ENCODE data around the gene ATP6V0A1.
A peak's percentile ranks its signal among the peaks of the same experiment; 100 is the strongest.
"Not testable (repeated sequence)": the region's sequence is repeated elsewhere in the genome, so short reads cannot be mapped to it uniquely, and the experiment has no call there.

Gene ATP6V0A1

DNA sequence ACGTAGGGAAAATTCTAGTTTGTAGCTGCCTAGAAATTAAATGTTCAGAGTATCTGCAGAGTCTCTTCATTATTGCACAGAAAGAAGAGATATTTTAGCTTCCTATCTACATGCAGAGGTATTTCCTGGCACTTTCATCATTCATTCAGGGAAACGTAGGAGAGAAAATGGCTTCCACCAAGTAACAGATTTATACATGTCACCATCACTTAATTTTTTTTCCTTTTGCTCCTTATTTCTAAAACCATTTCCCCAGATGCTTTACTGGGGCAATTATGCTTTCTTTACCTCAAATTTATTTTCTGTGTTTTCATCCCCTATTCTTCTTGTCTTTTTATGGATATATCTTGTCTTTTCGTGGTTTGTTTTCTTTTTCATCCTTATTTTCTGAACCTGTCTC, 18.5 kb downstream of the ATP6V0A1 start:
- no peak for DNase-seq (ENCODE audit: low read depth)

DNA sequence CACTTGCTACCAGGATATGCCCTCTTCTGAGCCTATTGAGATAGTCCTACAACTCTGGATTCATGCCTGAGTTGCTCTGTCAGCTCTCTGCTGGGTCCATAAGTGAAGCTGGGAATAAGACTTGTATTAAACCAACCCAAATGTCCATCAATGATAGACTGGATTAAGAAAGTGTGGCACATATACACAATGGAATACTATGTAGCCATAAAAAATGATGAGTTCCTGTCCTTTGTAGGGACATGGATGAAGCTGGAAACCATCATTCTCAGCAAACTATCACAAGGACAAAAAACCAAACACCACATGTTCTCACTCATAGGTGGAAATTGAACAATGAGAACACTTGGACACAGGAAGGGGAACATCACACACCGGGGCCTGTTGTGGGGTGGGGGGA, 19.1 kb downstream of the ATP6V0A1 start:
- not testable (repeated sequence) for DNase-seq (ENCODE audit: low read depth)

DNA sequence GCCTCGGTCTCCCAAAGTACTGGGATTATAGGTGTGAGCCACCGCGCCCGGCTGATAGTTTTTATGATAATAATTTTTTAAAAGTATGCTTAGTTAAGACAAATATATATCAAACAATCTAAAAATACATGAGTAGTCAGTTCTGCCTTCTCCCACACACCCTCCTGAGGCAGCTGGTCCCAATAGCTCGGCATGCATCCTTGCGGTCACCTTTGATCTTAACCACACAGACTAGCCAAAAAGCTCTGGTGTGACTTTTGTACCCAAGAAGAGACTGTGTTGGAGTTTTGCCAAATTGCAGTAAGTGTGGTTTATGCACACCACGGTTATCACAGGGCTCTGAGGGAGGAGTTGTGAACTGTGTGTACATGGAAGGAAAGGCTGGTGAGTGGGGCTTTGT, 25.6 kb downstream of the ATP6V0A1 start:
- no peak for DNase-seq (ENCODE audit: low read depth)

DNA sequence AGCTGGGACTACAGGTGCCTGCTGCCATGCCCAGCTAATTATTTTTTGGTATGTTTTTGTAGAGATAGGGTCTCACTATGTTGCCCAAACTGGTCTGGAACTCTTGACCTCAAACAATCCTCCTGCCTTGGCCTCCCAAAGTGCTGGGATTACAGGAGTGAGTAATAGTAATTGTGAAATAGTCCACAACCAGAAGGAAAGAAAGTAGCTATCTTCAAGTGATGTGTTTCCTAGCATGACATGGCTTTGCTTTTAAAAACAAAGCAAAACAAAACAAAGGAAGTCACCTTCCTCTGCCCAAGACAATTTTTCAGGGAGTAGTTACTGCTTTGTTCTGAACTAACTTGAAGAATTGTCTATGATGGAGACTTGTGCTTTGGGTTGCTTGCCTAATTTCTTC, 27.0 kb downstream of the ATP6V0A1 start:
- DNase-seq (ENCODE audit: low read depth): no peak

DNA sequence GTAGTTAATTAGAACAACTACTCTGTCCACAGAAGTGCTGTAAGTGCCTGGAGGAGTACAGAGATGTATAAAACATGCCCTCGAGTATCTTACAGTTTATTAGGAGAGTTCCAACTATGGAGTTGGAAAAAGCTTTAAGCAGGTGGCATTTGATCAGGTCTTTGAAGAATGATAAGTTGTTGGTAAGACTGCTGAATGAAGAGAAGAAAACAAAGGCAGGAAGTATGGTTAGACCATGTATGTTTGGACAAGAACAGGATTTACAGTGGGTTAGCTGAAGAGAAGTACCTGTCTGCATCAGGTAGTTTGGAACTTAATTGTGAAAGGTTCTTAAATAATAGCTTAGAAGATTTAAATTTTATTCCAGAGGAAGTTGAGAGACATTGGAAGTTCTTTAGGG, 29.4 kb downstream of the ATP6V0A1 start:
- DNase-seq (ENCODE audit: low read depth): no peak

DNA sequence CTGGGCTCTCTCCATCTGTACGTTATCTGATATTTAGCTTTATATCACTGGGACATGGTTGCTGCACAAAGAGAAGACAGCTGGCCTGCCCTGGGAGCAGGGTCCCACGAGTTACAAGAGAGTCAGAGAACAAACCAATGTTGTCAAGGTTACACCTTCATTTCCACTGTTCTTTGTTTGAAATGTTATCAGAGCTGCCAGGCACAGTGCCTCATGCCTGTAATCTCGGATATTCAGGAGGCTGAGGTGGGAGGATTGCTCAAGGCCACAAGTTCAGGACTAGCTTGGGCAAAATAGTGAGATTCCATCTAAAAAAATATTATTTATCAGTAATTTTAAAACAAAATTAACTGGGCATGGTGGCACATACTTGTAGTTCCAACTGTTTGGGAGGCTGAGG, 34.6 kb downstream of the ATP6V0A1 start:
- no peak for DNase-seq (ENCODE audit: low read depth)

DNA sequence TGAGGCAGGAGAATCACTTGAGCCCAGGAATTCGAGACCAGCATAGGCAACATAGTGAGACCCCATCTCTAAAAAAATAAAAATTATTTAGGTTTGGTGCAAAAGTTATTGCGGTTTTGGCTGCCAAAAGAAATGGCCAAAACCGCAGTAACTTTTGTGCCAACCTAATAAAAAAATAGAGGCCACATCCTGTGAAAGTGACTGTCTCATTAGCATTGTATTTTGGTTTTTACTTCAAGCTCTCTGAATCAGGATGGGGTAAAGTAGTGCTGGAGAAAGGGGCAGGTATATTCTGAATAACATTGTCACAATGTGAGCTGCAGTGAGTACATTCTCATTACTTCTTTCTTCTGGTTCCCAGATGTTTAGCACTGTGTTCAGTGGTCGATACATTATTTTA, 36.0 kb downstream of the ATP6V0A1 start:
- DNase-seq (ENCODE audit: low read depth): no peak

DNA sequence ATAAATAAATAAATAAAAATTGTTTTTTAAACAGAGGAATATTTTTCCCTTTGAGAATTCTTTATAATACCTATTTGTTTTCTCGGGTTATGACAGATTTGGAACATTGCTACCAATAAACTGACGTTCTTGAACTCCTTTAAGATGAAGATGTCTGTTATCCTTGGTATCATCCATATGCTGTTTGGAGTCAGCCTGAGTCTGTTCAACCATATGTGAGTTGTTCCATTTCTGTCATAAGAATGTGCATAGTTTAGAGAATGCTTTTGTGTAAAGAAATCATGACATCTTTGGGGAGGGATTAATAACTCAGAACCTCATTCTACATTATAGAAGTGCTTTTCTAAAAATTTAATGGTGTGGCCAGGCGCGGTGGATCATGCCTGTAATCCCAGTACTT, 40.1 kb downstream of the ATP6V0A1 start:
- no peak for DNase-seq (ENCODE audit: low read depth)

DNA sequence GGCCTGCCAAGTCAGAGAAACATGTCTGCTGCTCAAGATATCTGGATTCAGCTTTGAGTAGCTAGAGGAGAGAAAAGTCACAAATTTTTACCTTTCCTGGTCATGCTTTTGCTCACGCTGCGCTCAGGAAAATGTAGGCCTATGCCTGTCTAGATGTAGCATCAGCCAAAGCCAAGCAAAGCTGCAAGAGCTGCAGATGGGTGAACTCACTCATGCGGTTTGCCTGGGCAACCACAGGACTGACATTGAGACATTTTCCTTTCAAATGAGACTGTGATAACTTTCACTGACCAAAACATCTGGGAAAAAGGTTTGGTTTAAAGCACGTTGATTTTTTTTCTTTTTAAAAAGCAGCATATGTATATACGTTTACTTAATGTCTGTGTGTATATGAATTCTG, 43.4 kb downstream of the ATP6V0A1 start:
- no peak for DNase-seq (ENCODE audit: low read depth)

DNA sequence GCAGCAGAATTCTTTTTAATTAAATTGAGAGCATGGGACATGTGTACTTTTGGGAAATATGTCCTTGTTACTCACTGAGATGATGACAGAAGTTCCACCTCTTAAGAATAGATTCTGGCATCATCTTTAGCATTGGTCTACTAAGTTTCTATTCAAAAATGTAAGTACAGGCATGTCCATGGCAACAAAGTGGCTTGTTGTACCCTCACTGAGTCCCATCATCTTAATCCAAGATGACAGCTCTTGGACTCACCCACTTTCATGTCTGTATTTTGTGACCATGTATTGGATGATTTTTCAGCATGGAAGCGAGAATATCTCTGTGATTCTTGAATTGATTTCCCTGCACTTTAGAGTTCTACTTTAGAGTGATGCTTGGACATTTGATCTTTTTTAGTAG, 44.2 kb downstream of the ATP6V0A1 start:
- no peak for DNase-seq (ENCODE audit: low read depth)

DNA sequence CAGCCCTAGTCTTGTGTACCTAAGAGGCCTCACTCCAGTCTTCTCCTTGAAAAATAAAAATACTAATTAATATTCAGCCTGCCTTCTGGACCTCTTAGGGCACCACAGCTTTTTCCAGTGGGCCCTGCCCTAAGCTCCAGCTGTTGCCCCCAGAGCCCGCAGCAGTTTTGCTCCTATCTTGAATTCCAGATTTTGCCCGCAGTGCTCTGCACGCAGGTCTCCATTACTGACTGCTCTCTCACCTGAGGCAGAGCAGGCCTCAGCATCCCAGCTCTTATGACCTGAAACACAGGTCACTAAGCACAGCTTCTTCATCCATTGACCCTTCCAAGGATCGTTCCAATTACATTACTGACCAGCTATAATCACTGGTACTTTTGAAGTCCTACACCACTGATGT, 49.0 kb downstream of the ATP6V0A1 start:
- DNase-seq (ENCODE audit: low read depth): no peak

DNA sequence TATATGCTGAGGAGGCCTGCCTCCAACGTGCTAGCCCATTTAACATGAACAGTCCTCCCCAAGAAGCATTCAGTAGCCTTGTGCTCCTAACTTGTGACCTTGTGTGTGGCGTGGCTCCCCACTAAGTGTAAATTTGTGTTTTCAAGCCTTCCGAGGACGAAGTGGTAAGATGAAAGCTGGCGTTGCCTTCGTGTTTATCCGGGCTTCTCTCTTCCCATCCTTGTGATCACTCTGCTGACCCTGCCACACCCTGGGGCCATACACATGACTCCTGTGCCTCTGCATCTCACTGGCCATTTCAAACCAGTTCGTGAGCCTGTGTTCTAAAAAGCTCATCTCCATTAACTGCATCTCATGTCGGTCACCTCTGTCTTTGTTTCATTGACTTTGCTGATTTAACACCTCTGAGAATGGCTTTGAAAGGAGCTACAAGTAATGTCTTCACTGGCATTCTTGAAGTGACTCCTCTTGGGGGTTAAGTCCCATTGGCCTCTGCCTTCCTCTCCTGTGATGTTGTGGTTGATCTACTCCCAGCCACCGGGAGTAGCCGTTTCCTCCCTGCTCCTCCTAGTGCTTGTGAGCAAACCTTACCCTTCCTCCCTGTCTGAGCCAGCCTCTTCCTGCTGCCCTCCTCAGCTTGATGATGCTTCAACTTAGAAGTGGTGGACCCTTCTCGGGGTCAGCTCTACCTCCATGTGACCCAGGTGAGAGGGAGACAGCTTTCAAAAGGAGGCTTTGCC, 49.9 kb downstream of the ATP6V0A1 start:
- DNase-seq (ENCODE audit: low read depth): no peak

DNA sequence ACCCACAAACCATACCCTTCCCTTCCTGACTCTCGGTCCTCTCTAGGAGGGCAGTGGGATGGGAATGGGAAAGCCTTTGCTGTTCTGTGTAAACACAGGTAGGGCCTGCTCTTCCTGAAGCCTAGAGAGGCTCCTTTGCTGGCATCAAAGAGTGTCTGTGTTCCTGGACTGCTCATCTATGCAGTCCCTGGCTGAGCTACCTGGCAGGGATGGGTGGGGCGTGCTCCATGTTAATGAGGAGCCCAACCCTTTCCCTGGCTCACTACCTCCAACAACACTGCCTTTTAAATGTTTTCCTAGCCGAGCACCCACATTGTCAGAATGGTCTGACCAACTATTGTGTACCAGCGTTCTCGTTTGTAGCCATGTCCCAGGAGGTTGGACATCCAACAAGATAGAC, 50.7 kb downstream of the ATP6V0A1 start:
- no peak for DNase-seq (ENCODE audit: low read depth)

DNA sequence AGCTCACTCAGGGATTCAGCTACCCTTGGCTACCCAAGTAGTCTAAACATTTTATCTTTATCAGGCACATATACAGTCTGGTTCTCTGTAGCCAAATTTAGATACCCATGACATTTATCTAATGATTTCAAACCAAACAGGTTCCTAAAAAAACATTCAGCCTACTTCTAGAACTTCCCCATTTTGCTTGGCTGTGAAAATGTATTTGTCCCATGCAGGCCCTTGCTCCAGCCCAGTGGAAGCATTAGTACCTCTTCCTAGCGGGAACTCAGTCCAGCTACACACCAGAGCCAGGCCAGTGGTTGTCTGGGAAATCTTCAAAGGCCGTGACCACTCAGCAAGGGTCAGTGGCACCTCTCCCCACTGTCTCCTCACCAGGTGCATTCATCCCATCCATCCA, 51.2 kb downstream of the ATP6V0A1 start:
- no peak for DNase-seq (ENCODE audit: low read depth)

DNA sequence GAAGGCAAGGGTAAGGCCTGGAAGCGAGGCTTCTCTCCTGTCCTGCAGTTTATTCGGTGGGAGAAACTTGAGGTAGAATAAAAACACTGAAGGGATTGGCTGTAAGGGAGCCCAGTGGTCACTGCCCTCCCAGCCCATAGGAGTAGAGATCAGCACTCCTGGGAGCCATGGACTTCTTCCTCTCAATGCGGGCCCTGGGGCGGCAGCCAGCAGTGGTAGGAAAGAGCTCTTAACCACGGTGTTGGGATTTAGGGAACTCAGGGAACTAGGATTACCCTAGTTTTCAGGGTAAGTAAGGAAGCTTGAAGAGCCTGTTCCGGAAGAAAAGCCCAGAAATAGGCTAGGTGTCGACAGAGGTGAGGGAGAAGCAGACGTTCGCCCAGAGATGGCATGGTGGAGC, 53.6 kb downstream of the ATP6V0A1 start:
- no peak for DNase-seq (ENCODE audit: low read depth)

DNA sequence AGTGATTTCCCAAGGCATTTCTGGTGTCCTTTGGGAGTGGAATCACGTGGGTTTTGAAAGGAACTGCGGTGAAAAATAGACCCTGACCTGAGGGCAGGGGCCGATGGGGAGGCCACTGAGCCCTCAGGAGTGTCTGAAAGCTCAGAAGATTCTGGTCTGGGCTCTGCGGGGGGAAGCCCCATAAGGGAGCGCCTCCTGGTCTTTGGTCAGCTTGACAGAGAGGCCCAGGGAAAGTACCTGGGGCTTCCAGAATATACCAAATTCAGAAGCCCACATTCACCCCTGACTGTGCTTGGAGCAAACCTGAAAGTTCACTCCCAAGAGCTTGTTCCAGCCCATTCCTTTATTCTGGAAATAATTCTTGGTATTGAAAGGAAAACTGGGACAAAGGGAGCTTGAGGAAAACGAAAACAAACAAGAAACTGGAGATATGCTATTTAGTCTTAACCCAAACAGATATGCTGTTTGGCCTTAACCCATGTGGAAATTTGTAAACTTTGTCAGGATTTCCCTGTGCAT, 54.1 kb downstream of the ATP6V0A1 start:
- no peak for DNase-seq (ENCODE audit: low read depth)

DNA sequence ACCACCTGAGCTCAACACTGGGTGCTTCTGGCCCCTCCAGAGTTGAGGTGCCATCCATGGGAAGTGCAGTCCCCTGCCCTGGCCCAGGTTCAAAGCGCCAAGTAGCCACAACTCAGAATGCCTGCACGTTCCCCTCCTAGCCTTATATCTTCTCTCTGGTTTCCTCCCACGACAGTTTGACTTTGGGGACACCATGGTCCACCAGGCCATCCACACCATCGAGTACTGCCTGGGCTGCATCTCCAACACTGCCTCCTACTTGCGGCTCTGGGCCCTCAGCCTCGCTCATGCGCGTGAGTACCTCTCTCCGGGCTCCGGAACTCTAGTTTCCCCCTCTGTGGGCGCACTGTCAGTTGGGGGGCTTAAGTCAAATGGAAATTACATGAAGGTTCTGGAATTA, 55.0 kb downstream of the ATP6V0A1 start:
- DNase-seq (ENCODE audit: low read depth): no peak

DNA sequence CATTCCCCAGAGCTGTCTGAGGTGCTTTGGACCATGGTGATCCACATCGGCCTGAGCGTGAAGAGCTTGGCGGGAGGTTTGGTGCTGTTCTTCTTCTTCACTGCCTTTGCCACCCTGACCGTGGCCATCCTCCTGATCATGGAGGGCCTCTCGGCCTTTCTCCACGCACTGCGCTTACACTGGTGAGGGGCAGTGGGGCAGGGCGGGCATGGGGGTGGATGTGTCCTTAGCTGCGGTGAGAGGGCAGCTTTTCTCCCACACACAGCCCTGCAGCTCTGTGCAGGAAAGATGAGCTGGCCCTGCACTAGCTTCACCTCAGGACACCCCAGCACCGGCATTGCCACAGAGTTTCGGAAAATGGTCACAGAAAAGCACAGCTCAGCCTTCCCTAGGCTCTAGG, 55.6 kb downstream of the ATP6V0A1 start:
- no peak for DNase-seq (ENCODE audit: low read depth)

DNA sequence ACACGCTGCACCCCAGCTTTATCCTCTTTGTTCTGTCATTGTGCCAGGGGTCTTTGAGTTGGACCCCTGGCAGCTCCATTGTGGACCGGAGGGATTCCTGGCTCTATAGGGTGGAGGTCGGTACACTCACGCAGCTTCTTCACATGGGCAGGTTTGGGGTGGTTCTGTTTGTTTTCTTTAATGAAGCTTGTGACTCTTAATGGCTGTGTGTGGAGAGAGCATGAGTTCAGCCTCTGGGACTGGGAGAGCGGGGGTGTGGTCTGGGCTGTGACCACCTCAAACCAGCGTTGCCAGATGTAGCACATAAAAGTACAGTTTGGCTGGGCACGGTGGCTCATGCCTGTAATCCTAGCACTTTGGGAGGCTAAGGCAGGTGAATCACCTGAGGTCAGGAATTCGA, 56.2 kb downstream of the ATP6V0A1 start:
- DNase-seq (ENCODE audit: low read depth): no peak

DNA sequence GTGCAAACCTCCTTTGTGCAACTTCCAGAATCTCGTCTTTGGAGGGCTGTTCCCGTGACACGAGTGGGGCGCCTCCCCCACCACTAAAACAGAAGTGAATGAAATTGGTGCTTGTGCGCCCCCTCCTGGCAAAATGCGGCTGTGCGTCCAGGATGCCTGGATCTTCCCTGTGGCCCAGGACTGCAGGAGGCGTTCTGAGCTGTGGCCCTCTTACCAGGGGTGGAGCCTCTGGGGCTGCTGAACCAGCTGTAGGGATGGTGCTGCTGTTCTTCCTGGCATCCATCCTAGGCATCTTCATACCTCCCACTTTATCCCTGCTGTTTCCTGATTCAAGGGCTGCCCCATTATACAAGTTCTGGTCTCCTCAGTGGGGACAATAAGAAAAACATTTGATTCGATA, 58.8 kb downstream of the ATP6V0A1 start:
- DNase-seq (ENCODE audit: low read depth): no peak

DNA sequence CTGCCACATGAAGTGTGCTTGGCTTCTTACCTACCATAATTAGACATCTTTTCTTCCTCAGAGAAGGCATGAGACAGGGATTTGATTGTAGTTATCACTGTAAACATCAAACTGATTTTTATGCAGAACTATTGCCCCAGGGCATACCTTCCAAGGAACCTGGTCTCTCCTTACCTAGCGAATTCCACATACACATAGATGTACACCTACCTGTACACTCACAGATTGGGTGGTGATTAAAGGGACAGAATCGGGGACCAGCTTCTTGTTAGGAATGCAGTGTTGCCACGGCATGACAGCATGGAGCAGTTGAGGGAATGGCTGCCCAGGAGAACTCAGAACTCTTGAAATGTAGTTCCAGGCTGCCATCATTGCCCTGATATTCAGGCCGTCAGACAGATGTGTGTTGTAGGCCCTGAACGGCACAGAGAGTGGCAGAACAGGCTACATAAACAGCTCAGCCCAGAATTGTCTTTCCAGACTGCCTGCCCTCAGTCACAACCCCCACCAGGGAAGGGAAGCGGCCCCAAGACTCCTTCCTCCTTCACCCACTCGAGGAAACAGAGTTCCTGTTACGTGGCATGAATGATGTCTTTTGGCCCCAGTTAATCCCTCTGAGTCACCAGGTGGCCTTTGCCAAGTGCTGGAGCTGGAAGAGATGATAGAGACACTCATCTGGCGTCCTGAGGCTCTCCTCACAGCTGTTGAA, 59.5 kb downstream of the ATP6V0A1 start:
- peak; percentile 90 for DNase-seq (ENCODE audit: low read depth)

DNA sequence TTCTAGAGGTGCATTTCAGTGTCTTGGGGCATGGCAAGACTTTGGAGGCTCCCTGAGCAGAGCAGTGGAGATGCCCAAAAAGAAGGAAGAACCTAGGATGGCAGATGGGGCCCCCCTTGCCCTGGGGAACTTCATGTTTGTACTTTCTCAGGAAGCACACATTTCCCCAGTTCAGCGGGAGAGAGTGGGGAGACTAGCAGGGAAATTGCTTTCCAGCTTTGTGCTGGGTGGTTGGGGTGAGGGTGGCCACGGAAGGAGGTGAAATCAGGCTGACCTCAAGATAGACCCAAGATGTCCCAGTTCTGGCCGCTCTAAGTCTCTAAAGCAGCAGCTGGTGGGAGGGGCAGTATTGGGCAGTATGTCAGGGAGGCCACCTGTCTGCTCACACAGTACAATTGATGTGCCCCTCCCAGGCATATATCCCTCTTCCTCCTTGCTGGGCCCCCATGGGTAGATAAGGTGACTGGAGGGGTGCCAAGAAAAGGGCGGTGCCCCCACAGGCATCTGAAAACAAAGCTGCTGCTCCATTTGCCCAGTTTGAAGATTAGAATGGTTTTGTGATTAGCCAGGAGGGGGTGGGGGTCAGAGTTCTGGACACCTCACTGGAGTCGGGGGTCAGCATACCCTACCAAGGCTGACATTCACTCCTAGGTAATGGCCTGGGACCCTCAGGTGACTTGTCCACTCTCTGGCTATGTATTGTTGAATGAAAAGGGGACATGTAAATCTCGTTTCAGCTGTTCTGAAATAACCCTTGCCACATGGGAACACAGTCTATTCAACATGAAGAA, 60.3 kb downstream of the ATP6V0A1 start:
- no peak for DNase-seq (ENCODE audit: low read depth)
